GM12872 (cell line): Measurements from ENCODE around the gene REPS2.

Source experiments
- CTCF ChIP-seq: IDR thresholded peaks from 3 replicates; pipeline ENCODE4 v1.5.1; 2011; ENCODE audit warnings: low read depth, mild to moderate bottlenecking, low read length, moderate library complexity; ENCODE audit not compliant: insufficient read depth

Gene REPS2

GRCh38 chrX:16934185-16934584 is 12.3 kb upstream of the REPS2 start:
- TF ChIP-seq CTCF = no peak

DNA sequence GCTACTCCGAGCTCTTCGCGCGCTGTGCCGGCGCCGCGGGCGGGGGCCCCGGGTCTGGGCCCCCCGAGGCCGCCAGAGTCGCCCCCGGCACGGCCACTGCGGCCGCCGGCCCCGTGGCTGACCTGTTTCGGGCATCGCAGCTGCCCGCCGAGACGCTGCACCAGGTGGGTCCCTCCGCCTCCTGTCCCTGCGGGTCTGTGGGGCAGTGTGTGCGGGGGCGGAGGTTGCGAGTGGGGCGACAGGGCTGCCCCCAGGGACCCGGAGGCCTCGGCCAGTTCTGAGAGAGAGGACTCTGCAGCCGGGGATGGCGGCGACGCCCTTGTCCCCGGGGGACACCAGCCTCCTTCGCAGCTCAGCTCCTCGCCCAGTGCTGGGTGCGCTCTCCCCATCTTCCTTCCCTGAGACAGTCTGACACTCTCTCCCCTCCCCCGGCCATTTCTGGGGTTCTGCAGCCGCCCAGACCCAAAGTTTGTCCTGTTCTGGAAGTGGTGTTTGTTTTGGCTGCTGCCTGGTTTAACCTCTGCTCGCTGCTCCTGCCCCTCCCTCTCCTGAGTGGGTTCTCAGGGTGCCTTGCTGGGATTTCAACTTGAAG is 609 bp downstream of the REPS2 start:
- no peak for TF ChIP-seq CTCF

DNA sequence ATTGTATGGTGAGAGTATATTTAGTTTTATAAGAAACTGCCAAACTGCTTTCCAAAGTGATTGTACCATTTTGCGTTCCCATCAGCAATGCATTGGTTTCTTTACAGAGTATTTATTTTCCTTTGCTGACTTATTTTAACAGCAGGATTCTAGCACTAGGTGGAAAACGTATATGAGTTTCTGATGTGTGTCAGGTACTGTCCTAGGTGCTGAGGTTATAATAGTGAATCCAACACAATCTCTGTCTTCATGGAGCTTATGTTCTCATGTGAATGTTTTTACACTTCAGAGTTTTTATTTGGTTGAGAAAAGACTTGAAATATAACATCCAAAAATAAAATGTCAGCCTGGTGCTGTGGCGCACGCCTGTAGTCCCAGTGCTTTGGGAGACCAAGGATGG is 4.0 kb downstream of the REPS2 start:
- TF ChIP-seq CTCF = no peak

- TF ChIP-seq CTCF = no peak
These were observed 7.3 kb downstream of the REPS2 start for GRCh38 chrX:16953606-16954211.

- TF ChIP-seq CTCF = no peak
These were observed 11.3 kb downstream of the REPS2 start for GRCh38 chrX:16957751-16958150.

DNA sequence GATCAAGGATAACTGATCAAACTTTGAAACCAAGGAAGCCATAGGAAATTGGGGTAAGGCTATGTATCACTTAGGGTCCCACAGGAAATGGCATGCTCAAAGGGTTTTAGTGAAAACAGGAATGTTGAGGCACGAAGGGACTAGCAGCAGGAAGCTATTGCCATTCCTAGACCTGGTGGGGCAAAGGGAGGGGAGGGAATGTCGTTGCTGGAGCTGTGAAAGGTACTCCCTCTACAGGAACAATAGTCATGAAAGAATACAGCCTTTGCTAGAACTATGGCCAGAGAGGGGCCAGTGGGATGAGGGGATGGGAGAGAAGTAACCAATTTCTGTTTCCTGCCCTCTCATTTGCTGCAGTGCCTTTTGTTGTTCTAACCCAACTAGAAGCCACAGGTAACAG is 11.9 kb downstream of the REPS2 start:
- no peak for TF ChIP-seq CTCF

GRCh38 chrX:16963216-16963615 is 16.8 kb downstream of the REPS2 start:
- no peak for TF ChIP-seq CTCF
